Endothelial cell of umbilical vein (primary cell): ENCODE data around the gene GRID2.

Experiments used
- EZH2 ChIP-seq: IDR thresholded peaks from 2 replicates; pipeline ENCODE4 v1.6.1; 2012; ENCODE audit warnings: borderline replicate concordance, low read depth, mild to moderate bottlenecking, moderate library complexity, low read length, inconsistent platforms; ENCODE audit not compliant: severe bottlenecking
- FOS ChIP-seq: IDR thresholded peaks from 2 replicates; pipeline ENCODE4 v1.6.1; 2011; ENCODE audit warnings: mild to moderate bottlenecking, low read length, moderate library complexity, borderline replicate concordance; ENCODE audit not compliant: insufficient read depth
- GATA2 ChIP-seq: IDR thresholded peaks from 2 replicates; pipeline ENCODE4 v1.7.0; 2011; ENCODE audit warnings: low read depth, mild to moderate bottlenecking, moderate library complexity, mixed read lengths, low read length; ENCODE audit not compliant: insufficient read length, insufficient read depth
- JUN ChIP-seq: IDR thresholded peaks from 2 replicates; pipeline ENCODE4 v1.6.1; 2011; ENCODE audit warnings: borderline replicate concordance, low read depth; ENCODE audit not compliant: insufficient read length, insufficient read depth
- MYC ChIP-seq: IDR thresholded peaks from one replicate; pipeline ENCODE4 v1.6.1; 2011; ENCODE audit warnings: mild to moderate bottlenecking, low read depth, low read length
- POLR2A ChIP-seq: IDR thresholded peaks from 2 replicates; pipeline ENCODE4 v1.6.1; 2012; ENCODE audit warnings: low read depth, mild to moderate bottlenecking, control low read depth, low read length
- POLR2AphosphoS5 ChIP-seq: IDR thresholded peaks from 2 replicates; pipeline ENCODE4 v1.6.1; 2012; ENCODE audit warnings: low read depth, mild to moderate bottlenecking, control low read depth, low read length, moderate library complexity; ENCODE audit not compliant: insufficient read depth
- TF ChIP-seq, protein P1 (sequence below), 2 donors: IDR thresholded peaks; 1 replicate in 1 of 2; 2 replicates in 1 of 2; pipeline ENCODE4 v1.5.1; 2011; ENCODE audit warnings: low read length in 2 of 2, mild to moderate bottlenecking in 2 of 2, moderate library complexity in 2 of 2, control low read depth in 1 of 2, inconsistent platforms in 1 of 2, low read depth in 1 of 2; ENCODE audit not compliant: insufficient read depth in 1 of 2; ENCODE audit errors: extremely low read depth in 1 of 2
- TF ChIP-seq, protein P2 (sequence below): IDR thresholded peaks from 2 replicates; pipeline ENCODE4 v1.6.1; 2011; ENCODE audit not compliant: insufficient read depth, insufficient read length

DNA sequence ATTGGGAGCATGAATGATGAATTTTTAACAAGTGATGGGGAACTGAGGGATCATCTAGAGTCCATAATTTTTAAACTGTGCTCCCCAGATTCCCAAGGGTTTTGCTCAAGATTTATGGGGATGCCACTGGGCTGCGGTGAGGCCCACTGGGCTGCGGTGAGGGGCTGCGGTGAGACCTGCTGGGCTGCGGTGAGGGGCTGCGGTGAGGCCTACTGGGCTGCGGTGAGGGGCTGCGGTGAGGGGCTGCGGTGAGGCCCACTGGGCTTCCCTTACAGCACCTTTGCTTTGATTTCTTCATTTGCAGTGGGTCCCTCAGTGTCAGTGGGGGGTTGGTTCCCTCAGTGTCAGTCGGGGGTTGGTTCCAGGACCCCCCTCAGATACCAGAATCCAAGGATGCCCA, 1477.4 kb downstream of the GRID2 start:
- TF ChIP-seq, protein P1, sequence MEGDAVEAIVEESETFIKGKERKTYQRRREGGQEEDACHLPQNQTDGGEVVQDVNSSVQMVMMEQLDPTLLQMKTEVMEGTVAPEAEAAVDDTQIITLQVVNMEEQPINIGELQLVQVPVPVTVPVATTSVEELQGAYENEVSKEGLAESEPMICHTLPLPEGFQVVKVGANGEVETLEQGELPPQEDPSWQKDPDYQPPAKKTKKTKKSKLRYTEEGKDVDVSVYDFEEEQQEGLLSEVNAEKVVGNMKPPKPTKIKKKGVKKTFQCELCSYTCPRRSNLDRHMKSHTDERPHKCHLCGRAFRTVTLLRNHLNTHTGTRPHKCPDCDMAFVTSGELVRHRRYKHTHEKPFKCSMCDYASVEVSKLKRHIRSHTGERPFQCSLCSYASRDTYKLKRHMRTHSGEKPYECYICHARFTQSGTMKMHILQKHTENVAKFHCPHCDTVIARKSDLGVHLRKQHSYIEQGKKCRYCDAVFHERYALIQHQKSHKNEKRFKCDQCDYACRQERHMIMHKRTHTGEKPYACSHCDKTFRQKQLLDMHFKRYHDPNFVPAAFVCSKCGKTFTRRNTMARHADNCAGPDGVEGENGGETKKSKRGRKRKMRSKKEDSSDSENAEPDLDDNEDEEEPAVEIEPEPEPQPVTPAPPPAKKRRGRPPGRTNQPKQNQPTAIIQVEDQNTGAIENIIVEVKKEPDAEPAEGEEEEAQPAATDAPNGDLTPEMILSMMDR (IDR thresholded peaks at IDR 0.05; ENCODE audit: extremely low read depth in 1 of 2, insufficient read depth in 1 of 2, low read depth in 1 of 2, low read length in 2 of 2) = no peak
- TF ChIP-seq POLR2A = no peak
- no peak for TF ChIP-seq MYC
- TF ChIP-seq EZH2 = no peak
- no peak for TF ChIP-seq POLR2AphosphoS5
- TF ChIP-seq, protein P2, sequence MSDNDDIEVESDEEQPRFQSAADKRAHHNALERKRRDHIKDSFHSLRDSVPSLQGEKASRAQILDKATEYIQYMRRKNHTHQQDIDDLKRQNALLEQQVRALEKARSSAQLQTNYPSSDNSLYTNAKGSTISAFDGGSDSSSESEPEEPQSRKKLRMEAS = no peak
- no peak for TF ChIP-seq JUN
- TF ChIP-seq GATA2 = no peak
- TF ChIP-seq FOS = no peak
